Renal cortical epithelial cell (primary cell): ENCODE results near the gene SPRR3. TPM values are rescaled to one million over a fixed set of nuclear protein-coding genes. Genes with fewer than 3 reads are reported as not detected.

Source experiments
- total RNA-seq: library from RNA; depleted of rRNA; stranded (reverse); fragments of >200 nt; gene quantifications from 2 replicates; pipeline ENCODE4 v1.2.3, GENCODE V29; 2014

SPRR3 gene
- total RNA-seq, 1 donor from 2014 or later: not detected

Other genes with a start within 250 kb of the SPRR3 start
- not detected in 2 replicates for gene KPRP, start 243.7 kb upstream of the SPRR3 start, total RNA-seq
- not detected in 2 replicates for gene LCE1F, start 226.6 kb upstream of the SPRR3 start, total RNA-seq
- not detected in 2 replicates for gene LCE1E, start 215.5 kb upstream of the SPRR3 start, total RNA-seq
- gene LCE1D, start 205.0 kb upstream of the SPRR3 start, total RNA-seq: not detected in 2 replicates
- not detected in 2 replicates for gene LCE1C, start 195.1 kb upstream of the SPRR3 start, total RNA-seq
- not detected in 2 replicates for gene LCE1B, start 189.8 kb upstream of the SPRR3 start, total RNA-seq
- not detected in 2 replicates for gene LCE1A, start 174.3 kb upstream of the SPRR3 start, total RNA-seq
- gene LCE6A, start 158.9 kb upstream of the SPRR3 start, total RNA-seq: not detected in 2 replicates
- not detected in 2 replicates for gene LCE7A, start 141.8 kb upstream of the SPRR3 start, total RNA-seq
- not detected in 2 replicates for gene SMCP, start 123.4 kb upstream of the SPRR3 start, total RNA-seq
- 0.15 and 2.4 TPM in 2 replicates for gene IVL, start 93.2 kb upstream of the SPRR3 start, total RNA-seq
- gene SPRR5, start 54.5 kb upstream of the SPRR3 start, total RNA-seq: not detected in 2 replicates
- gene SPRR4, start 31.1 kb upstream of the SPRR3 start, total RNA-seq: not detected in 2 replicates
- not detected in 2 replicates for gene SPRR1A, start 17.7 kb upstream of the SPRR3 start, total RNA-seq
- not detected in 2 replicates for gene SPRR1B, start 29.5 kb downstream of the SPRR3 start, total RNA-seq
- not detected in 2 replicates for gene SPRR2D, start 39.4 kb downstream of the SPRR3 start, total RNA-seq
- gene SPRR2A, start 55.8 kb downstream of the SPRR3 start, total RNA-seq: not detected in 2 replicates
- gene SPRR2B, start 69.9 kb downstream of the SPRR3 start, total RNA-seq: not detected in 2 replicates
- gene SPRR2E, start 92.8 kb downstream of the SPRR3 start, total RNA-seq: not detected in 2 replicates
- not detected in 2 replicates for gene SPRR2F, start 111.8 kb downstream of the SPRR3 start, total RNA-seq
- not detected in 2 replicates for gene SPRR2G, start 149.1 kb downstream of the SPRR3 start, total RNA-seq
- not detected in 2 replicates for gene LELP1, start 201.7 kb downstream of the SPRR3 start, total RNA-seq
- not detected in 2 replicates for gene PRR9, start 215.8 kb downstream of the SPRR3 start, total RNA-seq